ENCODE data around the gene NOP9. TPM values are rescaled to one million over a fixed set of nuclear protein-coding genes. Genes with fewer than 3 reads are reported as not detected.

NOP9 gene
- total RNA-seq, 1 experiment from 2014 or later = 35.1 TPM

- no peaks in the 10 kb centered on the region for H3K9me3 ChIP-seq
- H3K4me1 Mint-ChIP-seq (ENCODE audit: low read depth, unreplicated experiment) = no peaks in the 10 kb centered on the region
- H3K36me3 Mint-ChIP-seq (ENCODE audit: insufficient read depth, unreplicated experiment) = peaks cover 6% of the 10 kb centered on the region
- no peaks in the 10 kb centered on the region for H3K27me3 Mint-ChIP-seq (ENCODE audit: insufficient read depth, unreplicated experiment)
- no peak for TF ChIP-seq CTCF (IDR thresholded peaks at IDR 0.05; ENCODE audit: insufficient read depth in 1 of 2, low read depth in 1 of 2, low read length in 1 of 2, severe bottlenecking in 1 of 2, unreplicated experiment in 1 of 2)
- intact Hi-C loops (cut with micrococcal nuclease; ENCODE audit: unreplicated experiment) = no loop called here
- no TSS peak for BruUV-seq (replicated peaks)
- H3K4me3 Mint-ChIP-seq (ENCODE audit: unreplicated experiment) = no peak overlapping the region
- no peaks in the 10 kb centered on the region for H3K27me3 ChIP-seq (replicated peaks; ENCODE audit: control insufficient read depth, insufficient read depth, low read length)
- H3K9me3 Mint-ChIP-seq (ENCODE audit: unreplicated experiment) = no peaks in the 10 kb centered on the region
- no peak overlapping the region for H3K4me3 ChIP-seq (ENCODE audit: low read depth, low read length)
- POLR2A ChIA-PET = interaction anchor here (1.8 kb wide), 1 partner anchor 21 kb away, joined by 5 read pairs; the partner anchor contains the start of gene TINF2
- CTCF ChIA-PET = interaction anchor here (1.1 kb wide), 1 partner anchor 21 kb away, joined by 3 read pairs; the partner anchor contains the start of gene TINF2
- no peaks in the 10 kb centered on the region for H3K36me3 ChIP-seq (ENCODE audit: control insufficient read depth, insufficient read depth, low read length)
- peaks cover 12% of the 10 kb centered on the region; the same call in 1 of the 2 replicates for H3K4me1 ChIP-seq
- H3K27ac Mint-ChIP-seq (ENCODE audit: unreplicated experiment) = peak overlapping the region; percentile 50
- DNase-seq = no peak
Observed at GRCh38 chr14:24263848-24264247, 35.8 kb upstream of the NOP9 start.

GRCh38 chr14:24264298-24264697 is 35.4 kb upstream of the NOP9 start:
- TF ChIP-seq CTCF (IDR thresholded peaks at IDR 0.05; ENCODE audit: insufficient read depth in 1 of 2, low read depth in 1 of 2, low read length in 1 of 2, severe bottlenecking in 1 of 2, unreplicated experiment in 1 of 2) = no peak
- H3K9me3 Mint-ChIP-seq (ENCODE audit: unreplicated experiment) = no peaks in the 10 kb centered on the region
- no peaks in the 10 kb centered on the region for H3K9me3 ChIP-seq
- H3K27me3 ChIP-seq (replicated peaks; ENCODE audit: control insufficient read depth, insufficient read depth, low read length) = no peaks in the 10 kb centered on the region
- H3K27me3 Mint-ChIP-seq (ENCODE audit: insufficient read depth, unreplicated experiment) = no peaks in the 10 kb centered on the region
- H3K4me1 Mint-ChIP-seq (ENCODE audit: low read depth, unreplicated experiment) = no peaks in the 10 kb centered on the region
- H3K27ac Mint-ChIP-seq (ENCODE audit: unreplicated experiment) = peak overlapping the region; percentile 50
- peaks cover 12% of the 10 kb centered on the region; the same call in 1 of the 2 replicates for H3K4me1 ChIP-seq
- BruUV-seq (replicated peaks) = no TSS peak
- H3K36me3 ChIP-seq (ENCODE audit: control insufficient read depth, insufficient read depth, low read length) = no peaks in the 10 kb centered on the region
- CTCF ChIA-PET = interaction anchor here (1.1 kb wide), 1 partner anchor 21 kb away, joined by 3 read pairs; the partner anchor contains the start of gene TINF2
- intact Hi-C loops (cut with micrococcal nuclease; ENCODE audit: unreplicated experiment) = no loop called here
- DNase-seq = no peak
- H3K4me3 ChIP-seq (ENCODE audit: low read depth, low read length) = no peak overlapping the region
- POLR2A ChIA-PET = interaction anchor here (1.8 kb wide), 1 partner anchor 22 kb away, joined by 5 read pairs; the partner anchor contains the start of gene TINF2
- no peak overlapping the region for H3K4me3 Mint-ChIP-seq (ENCODE audit: unreplicated experiment)
- H3K36me3 Mint-ChIP-seq (ENCODE audit: insufficient read depth, unreplicated experiment) = peaks cover 6% of the 10 kb centered on the region

GRCh38 chr14:24266344-24267244 is 33.1 kb upstream of the NOP9 start:
- H3K36me3 Mint-ChIP-seq (ENCODE audit: insufficient read depth, unreplicated experiment) = peaks cover 6% of the 10 kb centered on the region
- POLR2A ChIA-PET = no interaction called here
- no peak for TF ChIP-seq CTCF (IDR thresholded peaks at IDR 0.05; ENCODE audit: insufficient read depth in 1 of 2, low read depth in 1 of 2, low read length in 1 of 2, severe bottlenecking in 1 of 2, unreplicated experiment in 1 of 2)
- intact Hi-C loops (cut with micrococcal nuclease; ENCODE audit: unreplicated experiment) = no loop called here
- no peaks in the 10 kb centered on the region for H3K9me3 Mint-ChIP-seq (ENCODE audit: unreplicated experiment)
- no TSS peak for BruUV-seq (replicated peaks)
- Histone ChIP-seq H3K27me3 (replicated peaks; ENCODE audit: control insufficient read depth, insufficient read depth, low read length) (no peaks in the 10 kb centered on the region), H3K4me3 (ENCODE audit: low read depth, low read length) (no peak overlapping the region), H3K36me3 (ENCODE audit: control insufficient read depth, insufficient read depth, low read length) (no peaks in the 10 kb centered on the region), H3K9me3 (no peaks in the 10 kb centered on the region), H3K4me1 (peaks cover 12% of the 10 kb centered on the region; the same call in 1 of the 2 replicates)
- CTCF ChIA-PET = no interaction called here
- no peak overlapping the region for H3K4me3 Mint-ChIP-seq (ENCODE audit: unreplicated experiment)
- DNase-seq = no peak
- no peaks in the 10 kb centered on the region for H3K27me3 Mint-ChIP-seq (ENCODE audit: insufficient read depth, unreplicated experiment)
- peaks cover under 1% of the 10 kb centered on the region for H3K4me1 Mint-ChIP-seq (ENCODE audit: low read depth, unreplicated experiment)
- peak overlapping the region; percentile 17 for H3K27ac Mint-ChIP-seq (ENCODE audit: unreplicated experiment)
